Measurements from ENCODE around the gene GJA4. TPM values are rescaled to one million over a fixed set of nuclear protein-coding genes. Genes with fewer than 3 reads are reported as not detected.

Gene GJA4
- total RNA-seq, 2 donors from 2014 or later = 31.6 to 50.9 TPM

DNA sequence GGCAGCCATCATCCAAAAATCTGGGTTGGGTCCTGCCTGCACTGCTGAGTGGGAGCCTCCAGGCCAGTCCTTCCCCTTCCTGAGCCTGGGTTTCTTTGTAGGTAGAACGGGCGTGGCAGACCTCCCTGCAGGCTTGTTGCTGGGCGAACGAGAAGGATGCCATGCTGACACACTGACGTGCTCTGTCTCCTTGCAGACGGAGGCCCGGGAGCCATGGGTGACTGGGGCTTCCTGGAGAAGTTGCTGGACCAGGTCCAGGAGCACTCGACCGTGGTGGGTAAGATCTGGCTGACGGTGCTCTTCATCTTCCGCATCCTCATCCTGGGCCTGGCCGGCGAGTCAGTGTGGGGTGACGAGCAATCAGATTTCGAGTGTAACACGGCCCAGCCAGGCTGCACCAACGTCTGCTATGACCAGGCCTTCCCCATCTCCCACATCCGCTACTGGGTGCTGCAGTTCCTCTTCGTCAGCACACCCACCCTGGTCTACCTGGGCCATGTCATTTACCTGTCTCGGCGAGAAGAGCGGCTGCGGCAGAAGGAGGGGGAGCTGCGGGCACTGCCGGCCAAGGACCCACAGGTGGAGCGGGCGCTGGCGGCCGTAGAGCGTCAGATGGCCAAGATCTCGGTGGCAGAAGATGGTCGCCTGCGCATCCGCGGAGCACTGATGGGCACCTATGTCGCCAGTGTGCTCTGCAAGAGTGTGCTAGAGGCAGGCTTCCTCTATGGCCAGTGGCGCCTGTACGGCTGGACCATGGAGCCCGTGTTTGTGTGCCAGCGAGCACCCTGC is 1.4 kb downstream of the GJA4 start:
- H3K4me1 ChIP-seq = peaks cover 0 to 15% of the 10 kb centered on the region in 2 donors
- TF ChIP-seq, protein P1, sequence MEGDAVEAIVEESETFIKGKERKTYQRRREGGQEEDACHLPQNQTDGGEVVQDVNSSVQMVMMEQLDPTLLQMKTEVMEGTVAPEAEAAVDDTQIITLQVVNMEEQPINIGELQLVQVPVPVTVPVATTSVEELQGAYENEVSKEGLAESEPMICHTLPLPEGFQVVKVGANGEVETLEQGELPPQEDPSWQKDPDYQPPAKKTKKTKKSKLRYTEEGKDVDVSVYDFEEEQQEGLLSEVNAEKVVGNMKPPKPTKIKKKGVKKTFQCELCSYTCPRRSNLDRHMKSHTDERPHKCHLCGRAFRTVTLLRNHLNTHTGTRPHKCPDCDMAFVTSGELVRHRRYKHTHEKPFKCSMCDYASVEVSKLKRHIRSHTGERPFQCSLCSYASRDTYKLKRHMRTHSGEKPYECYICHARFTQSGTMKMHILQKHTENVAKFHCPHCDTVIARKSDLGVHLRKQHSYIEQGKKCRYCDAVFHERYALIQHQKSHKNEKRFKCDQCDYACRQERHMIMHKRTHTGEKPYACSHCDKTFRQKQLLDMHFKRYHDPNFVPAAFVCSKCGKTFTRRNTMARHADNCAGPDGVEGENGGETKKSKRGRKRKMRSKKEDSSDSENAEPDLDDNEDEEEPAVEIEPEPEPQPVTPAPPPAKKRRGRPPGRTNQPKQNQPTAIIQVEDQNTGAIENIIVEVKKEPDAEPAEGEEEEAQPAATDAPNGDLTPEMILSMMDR (IDR thresholded peaks at IDR 0.05) = no peak
- no peak for DNase-seq (ENCODE audit: low spot score)

DNA sequence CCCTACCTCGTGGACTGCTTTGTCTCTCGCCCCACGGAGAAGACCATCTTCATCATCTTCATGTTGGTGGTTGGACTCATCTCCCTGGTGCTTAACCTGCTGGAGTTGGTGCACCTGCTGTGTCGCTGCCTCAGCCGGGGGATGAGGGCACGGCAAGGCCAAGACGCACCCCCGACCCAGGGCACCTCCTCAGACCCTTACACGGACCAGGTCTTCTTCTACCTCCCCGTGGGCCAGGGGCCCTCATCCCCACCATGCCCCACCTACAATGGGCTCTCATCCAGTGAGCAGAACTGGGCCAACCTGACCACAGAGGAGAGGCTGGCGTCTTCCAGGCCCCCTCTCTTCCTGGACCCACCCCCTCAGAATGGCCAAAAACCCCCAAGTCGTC is 2.0 kb downstream of the GJA4 start:
- DNase-seq (ENCODE audit: low spot score) = no peak
- Histone ChIP-seq H3K4me3 (peak overlapping the region; percentile 45 to 55), H3K27me3 (no peaks in the 10 kb centered on the region), H3K27ac (peak overlapping the region; percentile 29 to 52), H3K4me1 (peaks cover 0 to 15% of the 10 kb centered on the region in 2 donors), H3K9me3 (no peaks in the 10 kb centered on the region), H3K36me3 (no peaks in the 10 kb centered on the region)
- TF ChIP-seq, protein P1 (IDR thresholded peaks at IDR 0.05) = no peak

More for the DNA sequence above, 1.4 kb downstream of the GJA4 start:
- H3K9me3 ChIP-seq = no peaks in the 10 kb centered on the region
- H3K27ac ChIP-seq = peak overlapping the region; percentile 67 to 75
- no peaks in the 10 kb centered on the region for H3K27me3 ChIP-seq
- H3K4me3 ChIP-seq = peak overlapping the region; percentile 45 to 55
- no peaks in the 10 kb centered on the region for H3K36me3 ChIP-seq

DNA sequence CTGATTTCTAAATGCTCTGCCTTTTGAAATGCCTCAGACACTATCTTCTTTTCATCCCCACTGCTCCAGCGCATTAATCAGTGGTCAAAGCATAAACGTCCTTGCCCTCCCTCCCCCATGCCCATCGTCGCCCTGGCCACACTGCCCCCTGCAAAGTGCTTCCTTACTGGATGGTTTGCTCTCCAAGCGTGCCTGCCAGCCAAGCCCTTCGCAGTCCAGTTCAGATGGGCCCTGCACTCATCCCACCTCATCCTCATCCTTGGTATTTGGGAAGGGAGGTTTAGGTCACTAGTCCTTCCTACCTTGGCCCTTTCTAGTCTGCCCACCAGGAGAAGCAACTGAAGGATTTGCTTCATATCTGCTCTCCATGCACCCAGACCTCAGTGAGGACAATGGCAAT is 3.1 kb downstream of the GJA4 start:
- peaks cover 0 to 15% of the 10 kb centered on the region in 2 donors for H3K4me1 ChIP-seq
- H3K27me3 ChIP-seq = no peaks in the 10 kb centered on the region
- DNase-seq (ENCODE audit: low spot score) = no peak
- H3K9me3 ChIP-seq = no peaks in the 10 kb centered on the region
- H3K4me3 ChIP-seq = peak overlapping the region; percentile 45 to 55
- no peaks in the 10 kb centered on the region for H3K36me3 ChIP-seq
- H3K27ac ChIP-seq = peak overlapping the region in 1 of 2 donors; percentile 52
- TF ChIP-seq, protein P1 (IDR thresholded peaks at IDR 0.05) = no peak

DNA sequence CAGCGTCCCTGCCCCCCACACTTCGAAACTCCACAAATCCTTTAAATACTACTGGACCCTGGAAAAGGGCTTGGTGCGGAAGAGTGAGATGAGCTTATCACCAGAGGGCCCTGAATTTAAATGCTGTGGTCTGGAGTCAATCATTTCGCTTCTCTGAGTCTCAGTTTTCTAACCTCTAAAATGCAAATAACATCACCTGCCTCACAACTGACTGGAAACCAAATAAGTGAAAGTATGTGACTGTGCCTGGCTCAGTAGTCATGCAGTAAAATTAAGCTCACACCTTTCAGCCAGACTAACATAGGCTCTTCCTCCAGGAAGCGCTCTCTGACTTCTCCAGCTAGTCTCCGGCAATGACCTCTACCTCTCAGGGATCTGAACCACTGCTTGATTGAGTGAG is 4.2 kb downstream of the GJA4 start:
- Histone ChIP-seq H3K4me1 (peaks cover 0 to 11% of the 10 kb centered on the region in 2 donors), H3K27me3 (no peaks in the 10 kb centered on the region), H3K36me3 (no peaks in the 10 kb centered on the region), H3K27ac (peak overlapping the region; percentile 52), H3K9me3 (no peaks in the 10 kb centered on the region), H3K4me3 (peak overlapping the region; percentile 45 to 55)
- TF ChIP-seq, protein P1 (IDR thresholded peaks at IDR 0.05) = no peak
- no peak for DNase-seq (ENCODE audit: low spot score)

DNA sequence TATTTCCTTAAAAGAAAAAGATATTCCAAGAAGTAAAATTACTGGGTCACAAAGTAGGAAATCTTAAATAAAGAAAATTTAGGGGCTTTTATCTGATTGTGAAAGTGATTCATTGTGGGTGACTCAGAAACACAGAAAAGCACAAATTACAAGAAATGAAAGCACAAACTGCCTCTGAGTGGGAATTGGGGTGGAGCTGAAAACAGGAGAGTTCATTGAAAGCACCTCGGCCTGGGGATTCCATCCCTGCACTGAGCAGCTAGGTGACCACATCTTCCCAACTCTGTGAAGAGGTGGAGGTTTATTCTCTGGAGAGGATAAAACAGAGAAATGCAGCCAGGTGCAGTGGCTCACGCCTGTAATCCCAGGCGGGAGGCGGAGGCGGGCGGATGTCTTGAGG is 7.4 kb downstream of the GJA4 start:
- H3K27me3 ChIP-seq = no peaks in the 10 kb centered on the region
- no peaks in the 10 kb centered on the region for H3K36me3 ChIP-seq
- H3K27ac ChIP-seq = no peak overlapping the region
- no peak overlapping the region for H3K4me3 ChIP-seq
- H3K4me1 ChIP-seq = no peaks in the 10 kb centered on the region
- no peak for DNase-seq (ENCODE audit: low spot score)
- TF ChIP-seq, protein P1 (IDR thresholded peaks at IDR 0.05) = no peak
- no peaks in the 10 kb centered on the region for H3K9me3 ChIP-seq

Measured in right atrium auricular region (tissue), 2 donors.